Skeletal muscle satellite cell (primary cell): ENCODE measurements around the gene KIF16B. TPM values are rescaled to one million over a fixed set of nuclear protein-coding genes. Genes with fewer than 3 reads are reported as not detected.

Experiments used
- H3K27me3 ChIP-seq: 2 replicates; pipeline ENCODE4 v1.7.0; 2013; ENCODE audit warnings: low read length; ENCODE audit not compliant: control insufficient read depth, insufficient read depth
- H3K36me3 ChIP-seq: 2 replicates; pipeline ENCODE4 v1.7.0; 2013; ENCODE audit warnings: mild to moderate bottlenecking, control low read depth, low read length; ENCODE audit not compliant: insufficient read depth
- H3K4me1 ChIP-seq: 2 replicates; pipeline ENCODE4 v1.7.0; 2013; ENCODE audit warnings: low read length; ENCODE audit not compliant: control insufficient read depth, insufficient read depth
- H3K4me2 ChIP-seq: 2 replicates; pipeline ENCODE4 v1.7.0; 2013; ENCODE audit warnings: mild to moderate bottlenecking, low read length
- H3K4me3 ChIP-seq: 2 replicates; pipeline ENCODE4 v1.7.0; 2013; ENCODE audit warnings: low read length
- H3K9ac ChIP-seq: 2 replicates; pipeline ENCODE4 v1.7.0; 2013; ENCODE audit warnings: mild to moderate bottlenecking, low read depth, low read length, moderate library complexity
- H3K9me3 ChIP-seq: replicated peaks from 2 replicates; pipeline ENCODE4 v1.7.0; 2013; ENCODE audit warnings: mild to moderate bottlenecking, control low read depth, low read length
- total RNA-seq: library from RNA; depleted of rRNA; stranded (reverse); fragments of >200 nt; gene quantifications from 2 replicates; pipeline ENCODE4 v1.2.3, GENCODE V29; 2012; rRNA removed

KIF16B gene
- total RNA-seq: 9.4 and 10.7 TPM in 2 replicates

GRCh38 chr20:16573001-16573965 lies at the start of gene KIF16B:
Gene KIF16B, minus strand, starts transcription at chr20:16573448. Its CDS starts 173 bp downstream, at chr20:16573275.
- peaks cover 22% of the 10 kb centered on the region for H3K4me1 ChIP-seq
- H3K4me3 ChIP-seq: peak within 1 kb of the TSS; percentile 79
- no peaks in the 10 kb centered on the region for H3K36me3 ChIP-seq
- H3K9me3 ChIP-seq: no peaks in the 10 kb centered on the region
- peak within 1 kb of the TSS; percentile 96 for H3K4me2 ChIP-seq
- H3K9ac ChIP-seq: peak within 1 kb of the TSS; percentile 75
- no peaks in the 10 kb centered on the region for H3K27me3 ChIP-seq

DNA sequence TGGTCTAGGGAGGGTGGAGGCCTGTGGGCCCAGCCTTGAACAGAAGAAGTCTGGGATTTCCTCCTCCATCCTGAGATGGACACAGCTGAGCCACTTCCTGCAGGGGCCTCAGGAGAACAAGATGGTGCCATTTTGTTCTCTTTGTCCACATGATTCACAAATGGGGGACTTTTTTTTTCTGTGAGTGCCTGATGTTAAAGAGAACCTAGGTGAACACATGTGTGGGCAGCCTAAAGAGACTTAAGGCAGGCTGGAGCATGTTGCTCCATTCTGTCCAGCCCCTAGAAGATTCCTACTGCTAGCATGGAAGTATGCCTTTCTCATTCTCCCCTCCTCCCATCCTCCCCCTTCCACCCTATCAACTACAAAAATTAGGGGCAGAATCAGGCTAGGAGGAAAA lies 49.3 kb upstream of the KIF16B start:
- Histone ChIP-seq H3K4me3 (no peak overlapping the region), H3K27me3 (no peaks in the 10 kb centered on the region), H3K9me3 (no peaks in the 10 kb centered on the region), H3K4me1 (no peaks in the 10 kb centered on the region), H3K36me3 (no peaks in the 10 kb centered on the region), H3K9ac (no peak overlapping the region), H3K4me2 (no peak overlapping the region)

GRCh38 chr20:16621435-16622141 lies 48.3 kb upstream of the KIF16B start:
- no peaks in the 10 kb centered on the region for H3K4me1 ChIP-seq
- H3K4me2 ChIP-seq: no peak overlapping the region
- H3K36me3 ChIP-seq: no peaks in the 10 kb centered on the region
- no peaks in the 10 kb centered on the region for H3K9me3 ChIP-seq
- no peak overlapping the region for H3K9ac ChIP-seq
- H3K4me3 ChIP-seq: no peak overlapping the region
- no peaks in the 10 kb centered on the region for H3K27me3 ChIP-seq

DNA sequence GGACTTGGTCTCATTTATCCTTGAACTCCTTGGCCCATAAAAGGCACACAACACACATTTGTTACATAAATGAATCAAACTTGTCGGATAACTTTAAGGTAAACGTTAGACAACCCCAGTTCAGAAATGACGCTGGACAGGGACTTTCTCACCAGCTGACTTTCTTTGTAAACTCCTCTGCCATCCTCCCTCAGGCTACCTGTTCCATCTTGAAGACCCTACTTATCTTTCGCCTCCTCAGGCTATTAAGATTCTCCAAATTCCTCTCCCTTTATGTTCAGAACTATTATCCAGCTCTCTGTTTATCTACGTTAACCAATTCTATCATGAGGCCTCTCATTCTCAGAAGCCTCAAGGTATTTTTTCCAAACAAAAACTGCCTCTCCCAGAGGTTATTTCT lies 47.7 kb upstream of the KIF16B start:
- no peak overlapping the region for H3K4me3 ChIP-seq
- H3K27me3 ChIP-seq: no peaks in the 10 kb centered on the region
- H3K36me3 ChIP-seq: no peaks in the 10 kb centered on the region
- H3K4me2 ChIP-seq: no peak overlapping the region
- no peak overlapping the region for H3K9ac ChIP-seq
- no peaks in the 10 kb centered on the region for H3K9me3 ChIP-seq
- H3K4me1 ChIP-seq: no peaks in the 10 kb centered on the region

- Histone ChIP-seq H3K4me2 (no peak overlapping the region), H3K27me3 (no peaks in the 10 kb centered on the region), H3K4me3 (no peak overlapping the region), H3K9ac (no peak overlapping the region), H3K36me3 (no peaks in the 10 kb centered on the region), H3K9me3 (no peaks in the 10 kb centered on the region), H3K4me1 (peaks cover 4% of the 10 kb centered on the region)
Measured at GRCh38 chr20:16619953-16620352, 46.7 kb upstream of the KIF16B start.

GRCh38 chr20:16617056-16617455 lies 43.8 kb upstream of the KIF16B start:
- H3K4me3 ChIP-seq: no peak overlapping the region
- peaks cover 4% of the 10 kb centered on the region for H3K4me1 ChIP-seq
- no peaks in the 10 kb centered on the region for H3K9me3 ChIP-seq
- H3K9ac ChIP-seq: no peak overlapping the region
- no peak overlapping the region for H3K4me2 ChIP-seq
- H3K27me3 ChIP-seq: peaks cover 1% of the 10 kb centered on the region
- no peaks in the 10 kb centered on the region for H3K36me3 ChIP-seq

- Histone ChIP-seq H3K27me3 (peaks cover 4% of the 10 kb centered on the region), H3K9ac (no peak overlapping the region), H3K36me3 (no peaks in the 10 kb centered on the region), H3K4me2 (no peak overlapping the region), H3K4me3 (no peak overlapping the region), H3K9me3 (no peaks in the 10 kb centered on the region), H3K4me1 (peaks cover 4% of the 10 kb centered on the region)
Measured at GRCh38 chr20:16616317-16616716, 43.1 kb upstream of the KIF16B start.

DNA sequence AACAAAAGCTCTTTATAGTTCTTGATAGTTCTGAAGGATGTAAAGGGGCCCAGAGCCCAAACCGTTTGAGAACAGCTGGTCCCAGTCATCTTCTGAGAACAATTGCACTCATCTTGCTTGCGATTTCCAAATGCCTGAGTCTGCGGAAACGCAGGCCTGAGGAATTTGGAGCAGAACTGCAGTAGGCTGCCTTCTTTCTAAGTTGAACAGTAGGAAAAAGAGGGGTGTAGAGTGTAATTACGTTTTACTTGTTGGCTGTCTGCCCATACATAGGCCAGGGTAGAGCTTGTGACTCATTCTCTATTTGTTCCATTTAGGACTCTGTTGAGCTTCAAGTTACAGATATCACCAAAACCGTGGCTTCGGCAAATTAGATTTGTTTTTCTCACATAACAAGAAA lies 42.0 kb upstream of the KIF16B start:
- H3K4me2 ChIP-seq: no peak overlapping the region
- H3K9me3 ChIP-seq: no peaks in the 10 kb centered on the region
- H3K27me3 ChIP-seq: peaks cover 4% of the 10 kb centered on the region
- no peak overlapping the region for H3K4me3 ChIP-seq
- H3K4me1 ChIP-seq: peaks cover 4% of the 10 kb centered on the region
- H3K36me3 ChIP-seq: no peaks in the 10 kb centered on the region
- H3K9ac ChIP-seq: no peak overlapping the region

DNA sequence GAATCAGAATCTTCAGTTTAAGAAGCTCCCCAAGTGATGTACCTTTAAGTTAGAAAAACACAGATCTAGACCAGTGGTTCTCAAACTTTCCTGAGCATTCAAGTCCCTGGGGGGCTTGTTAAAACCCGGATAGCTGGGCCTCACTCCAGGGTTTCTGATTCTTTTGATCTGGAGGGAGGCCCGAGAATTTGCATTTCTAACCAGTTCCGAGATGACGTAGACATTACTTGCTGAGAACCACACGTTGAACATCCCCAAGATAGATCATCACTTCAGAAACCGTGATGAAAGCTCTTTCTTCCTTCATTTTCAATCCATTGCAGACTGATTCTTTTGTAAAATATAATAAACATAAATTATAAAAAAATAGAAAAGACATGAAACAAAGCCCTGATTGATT lies 40.7 kb upstream of the KIF16B start:
- no peak overlapping the region for H3K4me3 ChIP-seq
- H3K27me3 ChIP-seq: peaks cover 4% of the 10 kb centered on the region
- H3K4me1 ChIP-seq: peaks cover 4% of the 10 kb centered on the region
- no peaks in the 10 kb centered on the region for H3K36me3 ChIP-seq
- no peak overlapping the region for H3K9ac ChIP-seq
- H3K9me3 ChIP-seq: no peaks in the 10 kb centered on the region
- no peak overlapping the region for H3K4me2 ChIP-seq

DNA sequence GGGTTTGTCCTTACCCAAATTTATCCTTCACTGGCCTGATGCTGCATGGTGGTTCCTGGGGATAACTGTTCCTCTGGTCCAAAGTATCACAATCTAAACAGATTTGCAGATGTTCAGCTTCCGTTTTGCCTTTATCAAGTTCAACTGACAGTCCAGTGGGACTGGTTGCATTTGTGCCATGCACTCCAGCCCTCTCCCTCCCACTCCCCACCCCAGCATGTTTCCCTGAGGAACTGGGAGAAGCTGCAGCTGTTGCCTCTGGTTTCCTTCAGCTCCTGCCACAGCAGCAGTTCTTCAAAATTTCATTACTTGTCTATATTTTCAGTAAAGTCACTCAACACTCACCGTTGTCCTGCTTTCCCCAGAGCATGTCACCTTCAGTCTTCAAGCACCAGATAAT lies 39.5 kb upstream of the KIF16B start:
- Histone ChIP-seq H3K4me2 (no peak overlapping the region), H3K4me3 (no peak overlapping the region), H3K27me3 (peaks cover 4% of the 10 kb centered on the region), H3K9me3 (no peaks in the 10 kb centered on the region), H3K4me1 (peaks cover 4% of the 10 kb centered on the region), H3K9ac (no peak overlapping the region), H3K36me3 (no peaks in the 10 kb centered on the region)

GRCh38 chr20:16611817-16612216 lies 38.6 kb upstream of the KIF16B start:
- no peak overlapping the region for H3K4me3 ChIP-seq

More at GRCh38 chr20:16611817-16612216, 38.6 kb upstream of the KIF16B start:
- peaks cover 4% of the 10 kb centered on the region for H3K27me3 ChIP-seq
- peaks cover 4% of the 10 kb centered on the region for H3K4me1 ChIP-seq
- no peak overlapping the region for H3K9ac ChIP-seq
- H3K36me3 ChIP-seq: no peaks in the 10 kb centered on the region
- no peak overlapping the region for H3K4me2 ChIP-seq
- no peaks in the 10 kb centered on the region for H3K9me3 ChIP-seq
